Inferior parietal cortex (tissue), 1 donor: ENCODE data around the gene TEN1.

Experiments used
- DNase-seq: peaks from one replicate; pipeline ENCODE4 v3.0.0-alpha.2; 2016; ENCODE audit errors: extremely low spot score

The TEN1 gene

DNA sequence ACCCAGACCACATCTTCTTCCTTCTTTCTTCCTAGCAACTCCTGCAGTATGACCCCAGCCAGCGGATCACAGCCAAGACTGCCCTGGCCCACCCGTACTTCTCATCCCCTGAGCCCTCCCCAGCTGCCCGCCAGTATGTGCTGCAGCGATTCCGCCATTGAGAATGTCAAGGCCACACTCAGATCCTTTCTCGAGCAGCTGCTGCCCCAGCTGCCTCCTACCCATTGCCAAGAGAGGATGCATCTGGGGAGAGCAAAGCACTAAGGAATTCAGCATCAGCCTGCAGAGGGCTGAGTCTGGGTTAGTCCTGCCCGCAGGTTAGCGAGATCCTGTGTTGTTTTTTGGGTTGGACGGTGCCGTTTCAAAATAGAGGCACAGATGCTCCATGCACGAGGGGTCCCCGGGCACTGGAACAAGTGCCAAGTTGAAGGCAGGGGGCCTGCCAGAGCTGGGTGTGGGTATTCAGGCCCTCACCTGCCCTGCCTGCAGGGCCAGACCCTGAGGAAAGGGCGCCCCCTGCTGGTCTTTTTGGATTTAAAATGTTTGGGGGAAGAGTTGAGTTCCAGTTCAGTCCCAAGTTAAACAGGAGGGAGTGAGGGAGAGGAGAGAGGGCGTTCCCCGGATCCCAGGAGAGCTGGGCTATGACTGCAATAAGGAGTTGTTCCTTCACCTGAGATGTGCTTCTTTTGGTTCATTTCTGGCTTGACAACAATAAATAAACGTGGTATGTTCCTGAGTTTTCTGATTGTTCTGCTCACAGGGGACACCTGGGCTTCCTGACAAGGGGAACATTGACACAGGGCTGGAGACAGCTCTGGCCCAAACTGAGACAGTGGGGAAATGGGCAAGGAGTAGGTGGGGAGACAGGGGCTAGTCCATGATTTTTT lies 26.5 kb downstream of the TEN1 start:
- peak; percentile 84 for DNase-seq

DNA sequence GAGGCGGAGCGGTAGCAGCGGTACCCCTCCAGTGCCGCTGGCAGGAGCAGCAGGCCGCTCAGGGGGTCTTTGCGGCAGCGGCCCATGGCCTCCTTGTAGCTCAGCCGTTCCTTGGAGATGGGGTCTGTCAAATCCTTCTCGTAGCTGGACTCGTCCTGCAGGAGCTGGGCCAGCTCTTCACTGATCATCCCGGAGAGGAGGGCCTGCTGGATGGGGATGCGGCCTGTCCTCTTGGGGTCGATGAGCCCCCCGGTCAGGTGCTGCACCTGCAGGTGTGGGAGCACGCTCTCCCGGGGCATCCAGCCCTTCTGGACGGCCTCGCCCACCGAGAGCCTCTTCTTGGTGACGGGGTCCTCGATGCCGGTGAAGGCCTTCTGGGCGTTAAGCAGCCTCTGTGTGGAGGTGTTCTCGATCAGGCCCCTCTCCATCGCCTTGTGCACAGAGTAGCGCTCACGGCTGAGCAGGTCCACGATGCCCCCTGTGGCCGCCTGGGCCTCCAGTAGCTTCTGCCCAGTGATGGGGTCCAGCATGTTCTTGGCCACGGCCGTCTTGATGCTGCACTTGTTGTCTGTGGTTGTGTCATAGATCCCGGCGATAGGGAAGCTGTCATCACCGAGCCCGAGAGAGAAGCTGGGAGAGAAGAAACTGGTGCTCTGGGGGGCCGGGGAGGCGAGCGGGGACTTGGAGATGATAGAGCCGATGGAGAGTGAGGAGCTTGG lies 28.2 kb downstream of the TEN1 start:
- no peak for DNase-seq

DNA sequence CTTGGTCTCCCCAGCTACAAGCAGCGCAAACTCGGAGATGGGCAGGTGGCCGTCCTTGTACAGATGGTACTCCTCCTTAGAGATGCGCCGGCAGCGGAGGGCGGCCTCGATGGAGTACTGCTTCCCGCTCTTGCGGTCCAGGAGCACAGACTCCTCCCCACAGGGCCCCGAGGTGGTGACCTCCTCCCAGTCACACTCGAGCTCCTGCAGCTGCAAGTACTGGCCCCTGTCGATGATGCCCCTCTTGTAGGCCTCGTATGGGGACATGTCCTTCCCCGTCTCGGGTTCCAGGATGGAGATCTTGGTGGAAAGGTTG lies 28.8 kb downstream of the TEN1 start:
- no peak for DNase-seq

DNA sequence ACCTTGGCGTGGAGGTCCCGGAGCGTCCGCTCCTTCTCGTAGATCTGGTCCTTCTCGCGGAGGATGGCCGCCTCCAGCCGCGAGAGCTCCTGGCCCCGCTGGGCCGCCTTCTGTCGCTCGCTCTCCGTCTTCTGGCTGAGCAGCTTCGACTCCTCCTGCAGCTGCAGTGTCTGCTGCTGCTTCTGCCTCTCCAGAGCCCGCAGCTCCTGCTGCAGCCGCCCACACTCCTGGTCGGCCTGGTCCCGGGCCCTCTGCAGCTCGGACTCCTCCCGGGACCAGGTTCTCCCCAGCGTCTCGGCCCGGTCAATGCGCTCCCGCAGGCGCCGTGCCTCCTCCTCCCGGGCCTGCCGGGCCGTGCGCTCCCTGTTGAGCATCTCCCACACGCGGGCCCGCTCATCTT lies 29.2 kb downstream of the TEN1 start:
- DNase-seq = no peak

DNA sequence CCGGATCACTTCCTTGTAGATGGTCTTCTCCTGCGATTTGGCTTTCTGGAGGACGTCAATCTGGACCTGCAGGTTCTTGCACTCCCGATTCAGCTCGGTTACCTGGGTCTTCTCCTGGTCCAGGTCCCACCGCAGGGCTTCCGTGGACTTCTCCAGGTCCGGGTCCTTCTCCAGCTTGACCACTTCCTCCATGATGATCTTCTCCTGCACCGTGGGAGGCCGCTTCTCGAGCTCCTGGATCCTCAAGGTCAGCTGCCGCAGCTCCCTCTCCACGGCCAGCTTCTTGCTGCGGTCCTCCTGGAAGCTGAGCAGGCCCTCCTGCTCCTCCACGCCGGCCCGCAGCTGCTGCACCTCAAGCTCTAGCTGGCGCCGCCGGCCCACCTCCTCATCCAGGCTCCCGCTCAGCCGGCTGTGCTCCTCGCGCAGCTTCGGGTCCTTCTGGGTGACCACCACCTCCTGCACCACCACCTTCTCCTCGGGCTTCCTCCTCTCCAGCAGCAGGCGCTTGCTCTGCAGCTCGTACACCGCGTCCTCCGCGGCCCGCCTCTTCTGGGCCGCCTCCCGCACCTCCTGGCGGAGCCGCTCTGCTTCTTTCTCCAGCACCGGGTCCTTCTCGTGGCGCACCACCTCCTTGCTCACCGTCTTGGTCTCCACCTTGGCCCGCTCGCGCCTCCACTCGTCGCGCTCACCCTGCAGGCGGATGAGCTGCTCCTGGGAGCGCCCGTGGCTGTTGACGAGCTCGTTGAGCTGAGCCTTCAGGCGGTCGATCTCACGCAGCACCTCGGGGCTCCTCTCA lies 29.8 kb downstream of the TEN1 start:
- no peak for DNase-seq

DNA sequence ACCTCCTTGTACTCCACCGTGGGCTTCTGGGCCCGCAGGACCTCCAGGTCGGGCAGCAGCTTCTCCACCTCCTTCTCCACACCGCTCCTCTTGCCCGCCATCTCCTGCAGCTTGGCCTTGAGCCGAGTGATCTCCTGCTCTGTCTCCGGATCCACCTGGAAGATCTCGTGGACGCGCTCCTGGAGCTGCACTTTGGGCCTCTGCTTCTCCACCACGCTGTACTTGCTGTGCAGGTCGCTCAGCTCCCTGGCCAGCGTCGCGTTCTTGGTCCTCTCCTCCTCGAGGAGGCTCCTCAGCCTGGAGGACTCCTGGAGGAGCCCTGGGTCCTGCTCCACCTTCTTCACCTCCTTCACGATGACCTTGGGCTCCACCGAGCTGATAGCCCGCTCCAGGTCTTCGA lies 30.4 kb downstream of the TEN1 start:
- no peak for DNase-seq

DNA sequence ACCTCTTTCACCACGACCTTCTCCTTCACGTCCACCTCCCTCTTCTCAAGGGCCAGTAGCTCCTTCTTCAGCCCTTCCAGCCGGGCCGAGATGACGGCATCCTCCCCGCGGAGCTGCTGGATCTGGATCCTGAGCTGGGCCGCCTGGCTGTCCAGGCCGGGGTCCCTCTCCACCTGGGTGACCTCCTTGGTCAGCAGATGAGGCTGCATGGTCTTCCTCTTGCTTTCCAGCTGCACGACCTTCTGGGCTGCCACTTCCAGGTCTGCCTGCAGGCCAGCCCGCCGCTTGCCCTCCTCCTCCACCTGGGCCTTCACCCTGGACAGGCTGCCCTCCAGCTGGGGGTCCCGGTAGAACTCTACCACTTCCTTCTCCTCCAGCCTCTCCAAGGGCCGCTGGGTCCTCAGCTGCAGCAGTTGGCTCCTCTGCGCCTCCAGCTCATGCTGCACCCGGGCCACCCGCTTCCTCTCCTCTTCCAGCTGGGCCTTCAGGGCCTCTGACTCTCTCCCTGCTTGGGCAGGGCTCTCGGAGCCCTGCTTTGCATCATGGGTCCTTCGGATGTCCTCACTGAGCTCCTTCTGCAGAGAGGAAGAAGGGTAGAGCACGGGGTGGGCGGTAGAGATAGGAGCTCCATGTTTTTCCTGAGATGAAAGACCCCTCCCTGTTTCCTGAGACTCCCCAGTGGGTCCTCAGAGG lies 31.1 kb downstream of the TEN1 start:
- no peak for DNase-seq

DNA sequence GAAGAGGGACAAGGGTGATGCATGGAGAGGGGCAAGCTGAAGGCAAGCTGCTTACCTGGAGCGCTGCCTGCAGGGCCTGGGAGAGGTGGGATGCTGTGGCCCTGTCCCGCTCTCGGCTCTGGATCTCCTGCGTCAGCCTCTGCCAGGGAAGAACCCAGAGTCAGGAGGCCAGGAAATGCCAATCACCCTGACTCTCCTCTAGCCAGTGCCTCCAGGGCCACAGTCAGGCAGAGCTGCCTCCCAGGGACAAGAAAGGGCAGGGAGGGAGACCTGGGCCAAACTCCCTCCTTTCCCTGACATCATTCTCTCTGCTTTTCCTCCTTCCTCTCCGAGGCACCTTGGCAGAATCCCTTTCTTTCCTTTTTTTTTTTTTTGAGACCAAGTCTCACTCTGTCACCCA lies 32.9 kb downstream of the TEN1 start:
- DNase-seq = no peak

DNA sequence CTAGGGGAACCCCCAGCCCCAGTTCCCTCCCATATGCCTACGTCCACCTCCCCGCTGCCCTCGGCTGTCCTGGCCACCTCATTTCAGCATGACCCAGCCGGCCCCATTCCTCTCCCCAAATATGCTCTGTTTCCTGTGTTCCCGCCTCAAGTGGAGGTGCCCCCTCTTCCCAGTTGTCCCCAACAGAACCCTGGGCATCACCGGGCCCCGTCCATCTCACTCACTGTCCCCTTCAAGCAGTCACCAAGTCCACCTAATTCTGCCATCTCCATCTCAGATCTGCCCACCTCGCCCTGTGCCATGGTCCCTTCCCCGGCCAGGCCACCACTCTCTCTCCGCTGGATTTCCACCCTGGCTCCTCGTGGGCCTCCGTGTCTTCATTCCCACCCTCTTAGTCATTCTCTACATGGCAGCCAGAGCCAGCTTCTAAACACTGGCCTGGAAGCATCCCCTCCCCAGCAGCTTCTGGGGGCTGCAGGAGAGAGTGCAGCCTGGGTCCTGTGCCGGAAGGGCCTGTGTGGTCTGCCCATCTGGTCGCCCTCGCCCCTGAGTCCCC lies 34.4 kb downstream of the TEN1 start:
- DNase-seq = no peak

DNA sequence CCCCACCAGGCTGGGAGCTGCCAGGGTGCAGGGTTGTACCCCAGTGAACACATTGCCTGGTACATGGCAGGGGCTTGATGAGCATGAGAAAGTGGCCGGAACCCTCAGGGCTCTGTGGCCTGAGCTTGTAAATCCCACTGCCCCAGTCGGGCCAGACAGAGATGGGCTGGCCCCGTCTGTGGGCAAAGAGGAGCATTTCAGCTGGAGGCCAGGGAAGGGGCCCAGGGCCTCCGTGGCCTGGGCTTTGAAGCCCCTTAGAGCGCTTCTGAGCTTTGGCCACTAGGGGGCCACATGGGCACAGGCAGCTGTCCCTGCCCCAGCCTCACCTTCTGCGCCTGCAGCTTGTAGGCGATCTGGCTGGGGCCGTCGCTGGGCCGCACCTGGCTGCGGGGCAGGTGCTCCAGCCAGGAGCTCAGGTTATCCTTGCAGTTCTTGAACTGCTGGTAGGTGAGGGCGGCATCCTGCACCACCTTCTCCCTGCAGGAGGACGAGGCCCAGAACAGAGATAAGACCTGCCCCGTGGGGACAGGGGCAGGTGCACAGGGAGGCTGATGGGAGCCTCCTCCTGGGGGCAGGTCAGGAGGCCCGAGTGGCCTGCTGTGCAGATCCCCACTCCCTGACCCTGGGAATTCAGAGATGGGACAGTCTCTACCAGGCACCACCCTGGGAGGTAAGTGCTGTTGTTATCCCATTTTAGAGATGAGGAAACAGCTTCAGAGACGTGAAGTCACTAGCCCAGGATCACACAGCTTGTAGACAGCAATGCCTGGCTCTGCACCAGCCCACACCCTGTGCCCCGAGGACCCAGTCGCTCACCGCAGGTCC lies 35.3 kb downstream of the TEN1 start:
- peak; percentile 59 for DNase-seq

DNA sequence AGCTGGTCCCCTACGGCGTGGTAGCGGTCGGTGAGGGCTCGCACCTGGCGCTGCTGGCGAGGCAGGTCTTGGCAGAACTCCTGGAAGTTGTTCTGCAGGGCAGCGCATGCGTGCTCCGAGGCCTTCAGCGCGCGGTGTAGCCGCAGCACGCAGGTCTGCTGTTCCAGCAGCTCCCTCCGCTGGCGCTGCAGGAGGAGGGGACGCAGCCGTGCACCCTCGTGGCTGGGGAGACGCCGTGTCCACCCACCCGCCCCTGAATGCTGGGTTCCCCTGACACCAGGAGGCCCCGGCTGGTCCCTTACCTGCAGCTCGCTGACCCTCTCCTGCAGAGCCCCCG lies 35.9 kb downstream of the TEN1 start:
- no peak for DNase-seq

DNA sequence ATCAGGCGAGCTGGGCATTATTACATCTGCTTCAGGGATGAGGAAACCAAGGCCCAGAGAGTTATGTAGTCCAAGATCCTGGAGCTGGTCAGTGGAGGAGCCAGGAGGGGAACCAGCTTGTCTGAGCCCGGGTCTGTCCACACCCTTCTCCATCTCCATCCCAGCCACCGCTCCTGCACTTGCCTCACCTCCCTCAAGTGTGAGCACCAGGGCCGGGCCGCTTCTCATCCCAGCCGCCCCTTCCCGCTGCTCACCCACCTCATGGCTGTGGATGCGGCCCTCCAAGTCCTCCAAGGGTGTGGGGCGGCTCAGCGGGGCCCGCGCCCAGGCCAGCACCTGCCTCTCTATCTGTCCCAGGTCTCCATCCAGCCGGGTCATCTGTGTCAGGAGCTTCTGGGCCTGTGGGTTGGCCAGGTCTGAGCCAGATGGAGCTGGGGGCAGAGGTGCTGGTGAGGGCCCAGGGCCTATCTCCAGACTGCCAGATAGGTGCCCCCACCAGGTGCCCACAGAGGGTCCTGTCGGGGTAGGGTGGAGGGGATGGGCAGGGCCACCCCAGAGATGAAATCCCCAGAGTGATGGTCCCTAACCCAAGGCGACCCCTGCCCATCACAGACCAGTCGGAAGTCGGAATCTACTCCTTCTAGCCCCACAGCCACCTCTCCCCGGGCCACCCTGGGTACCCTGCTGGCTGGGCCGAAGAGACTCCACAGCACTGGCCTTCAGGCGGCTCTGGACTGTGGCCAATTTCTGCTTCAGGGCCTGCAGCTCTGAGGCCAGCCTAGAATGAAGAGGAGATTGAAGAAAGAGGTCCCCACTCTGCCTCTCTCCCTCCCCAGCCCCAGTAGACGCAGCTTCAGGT lies 38.7 kb downstream of the TEN1 start:
- DNase-seq = no peak

DNA sequence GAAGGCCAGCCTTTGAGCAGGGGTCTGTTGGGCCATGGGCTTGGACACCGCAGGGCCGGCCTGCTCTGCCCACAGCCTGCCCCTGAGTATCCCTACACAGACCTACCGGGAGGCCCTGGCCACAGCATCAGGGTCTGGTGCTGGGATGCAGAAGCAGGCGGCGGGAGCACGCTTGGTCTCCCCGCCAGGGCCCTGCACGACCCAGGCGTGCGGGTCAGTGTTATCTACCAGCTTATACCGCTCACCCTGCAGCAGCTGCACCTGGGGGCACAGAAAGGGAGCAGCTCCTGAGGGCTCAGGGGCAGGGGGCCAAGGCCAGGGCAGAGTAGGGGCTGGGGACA lies 39.3 kb downstream of the TEN1 start:
- DNase-seq = no peak

DNA sequence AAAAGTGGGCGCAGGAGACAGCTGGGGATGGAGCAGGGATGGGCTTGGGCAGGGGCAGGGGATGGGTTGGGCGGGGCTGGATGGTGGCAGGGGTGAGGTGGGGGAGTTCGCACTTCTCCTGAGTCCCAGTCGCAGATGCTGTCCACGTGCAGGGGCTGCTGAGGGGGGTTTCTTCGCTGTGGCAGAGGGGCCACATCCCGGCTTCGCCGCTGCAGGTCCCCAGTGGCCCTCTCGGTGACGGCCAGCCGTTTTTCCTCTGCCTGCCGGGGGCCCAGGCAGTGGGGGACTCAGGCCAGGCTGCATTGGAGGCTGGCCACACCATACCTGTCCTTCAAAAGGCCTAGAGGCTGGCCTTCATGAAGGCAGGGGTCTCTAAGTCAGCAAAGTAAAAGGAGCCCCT lies 39.8 kb downstream of the TEN1 start:
- DNase-seq = no peak

DNA sequence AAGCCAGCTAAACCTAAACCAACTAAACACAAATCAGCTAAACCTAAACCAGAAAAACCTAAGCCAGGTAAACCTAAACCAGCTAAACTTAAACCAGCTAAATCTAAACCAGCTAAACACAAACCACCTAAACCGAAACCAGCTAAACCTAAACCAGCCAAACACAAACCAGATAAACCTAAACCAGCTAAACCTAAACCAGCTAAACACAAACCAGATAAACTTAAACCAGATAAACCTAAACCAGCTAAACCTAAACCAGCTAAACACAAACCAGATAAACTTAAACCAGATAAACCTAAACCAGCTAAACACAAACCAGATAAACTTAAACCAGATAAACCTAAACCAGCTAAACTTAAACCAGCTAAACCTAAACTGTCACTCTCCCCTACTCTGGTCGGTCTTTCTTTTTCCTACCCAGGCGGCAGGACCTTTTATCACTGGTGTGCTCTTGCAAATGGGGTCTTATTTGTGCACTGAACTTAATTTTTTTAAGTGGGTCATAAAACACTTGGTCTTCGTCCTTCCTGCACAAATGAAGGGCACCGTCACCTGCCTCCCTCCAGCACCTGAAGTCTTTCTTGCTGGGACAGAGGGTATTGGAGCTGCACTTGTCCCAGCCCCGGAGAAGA lies 40.9 kb downstream of the TEN1 start:
- DNase-seq = no peak

DNA sequence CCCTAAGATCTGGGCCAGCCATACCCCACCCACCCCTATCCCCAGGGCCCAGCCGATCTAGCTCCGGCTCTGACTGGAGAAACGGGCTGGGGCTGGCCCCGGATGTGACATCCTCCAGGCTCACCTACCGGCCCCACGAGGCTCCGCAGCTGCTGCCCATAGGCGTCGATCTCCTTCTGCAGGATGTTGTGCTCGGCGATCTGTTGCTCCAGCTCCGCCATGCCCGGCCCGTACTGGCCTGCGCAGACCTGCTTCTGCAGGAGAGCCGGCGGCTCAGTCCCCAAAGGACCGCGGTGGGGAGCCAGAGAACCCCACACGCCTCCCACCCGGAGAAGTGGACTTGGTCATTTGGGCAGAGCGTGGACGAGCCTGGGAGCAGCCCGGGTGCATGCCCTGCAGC lies 43.2 kb downstream of the TEN1 start:
- no peak for DNase-seq

DNA sequence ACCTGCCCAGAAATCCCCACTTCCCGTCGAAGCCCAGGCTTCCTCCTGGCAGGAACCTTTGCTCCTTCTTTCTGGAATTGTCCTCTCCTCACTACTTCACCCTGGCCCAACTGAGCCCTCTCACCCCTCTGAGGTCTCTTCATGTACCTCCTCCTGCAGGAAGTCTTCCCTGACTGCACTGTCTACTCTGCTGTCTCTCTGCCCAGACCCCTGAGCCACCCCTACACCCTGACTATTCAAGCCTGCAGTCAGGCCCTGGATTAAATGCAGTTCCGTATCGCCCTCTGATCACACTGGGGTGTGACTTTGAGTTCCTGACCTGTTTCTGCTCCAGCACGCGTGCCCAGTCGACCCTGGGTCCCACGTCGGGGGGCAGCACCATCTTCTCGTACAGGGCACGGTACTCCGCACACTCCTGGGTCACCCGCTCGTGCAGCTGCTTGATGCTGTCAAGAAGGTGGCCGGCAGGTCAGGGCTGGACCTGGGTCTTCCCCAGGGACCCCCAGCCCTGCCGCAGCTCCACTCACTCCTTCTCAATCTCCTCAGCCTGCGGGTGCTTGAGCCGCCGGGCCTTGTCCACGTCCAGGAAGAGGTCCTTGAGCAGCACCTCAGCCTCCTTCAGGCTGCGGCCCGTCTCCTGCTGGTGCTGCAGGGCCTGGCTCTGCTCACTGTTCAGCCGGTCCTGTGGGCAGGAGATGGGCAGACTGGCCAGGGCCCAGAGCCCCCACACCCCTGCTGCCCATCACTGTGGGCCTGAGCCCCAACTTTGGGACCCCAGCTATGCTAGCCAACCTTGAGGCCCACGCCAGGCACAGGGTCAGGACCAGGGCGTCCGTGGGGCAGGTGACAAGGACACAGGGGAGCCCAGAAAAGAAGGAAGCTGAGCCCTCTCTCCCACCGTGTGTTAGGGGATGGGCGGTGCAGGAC lies 44.2 kb downstream of the TEN1 start:
- no peak for DNase-seq

DNA sequence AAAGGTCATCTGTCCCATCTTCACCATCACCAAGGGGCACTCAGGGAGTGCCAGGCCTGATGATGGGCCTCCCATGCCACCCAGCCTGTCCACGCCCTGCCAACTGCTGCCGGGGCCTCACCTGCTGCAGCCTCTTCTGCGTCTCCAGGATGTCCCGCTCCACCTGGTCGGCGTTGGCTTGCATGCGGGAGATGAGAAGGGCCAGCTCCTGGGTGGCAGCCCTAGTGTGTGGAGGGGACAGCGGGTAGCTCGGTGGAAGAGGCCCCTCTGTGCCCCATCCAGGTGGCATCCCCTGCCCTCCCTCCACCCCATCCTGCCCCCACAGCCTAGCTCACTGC lies 44.8 kb downstream of the TEN1 start:
- no peak for DNase-seq

DNA sequence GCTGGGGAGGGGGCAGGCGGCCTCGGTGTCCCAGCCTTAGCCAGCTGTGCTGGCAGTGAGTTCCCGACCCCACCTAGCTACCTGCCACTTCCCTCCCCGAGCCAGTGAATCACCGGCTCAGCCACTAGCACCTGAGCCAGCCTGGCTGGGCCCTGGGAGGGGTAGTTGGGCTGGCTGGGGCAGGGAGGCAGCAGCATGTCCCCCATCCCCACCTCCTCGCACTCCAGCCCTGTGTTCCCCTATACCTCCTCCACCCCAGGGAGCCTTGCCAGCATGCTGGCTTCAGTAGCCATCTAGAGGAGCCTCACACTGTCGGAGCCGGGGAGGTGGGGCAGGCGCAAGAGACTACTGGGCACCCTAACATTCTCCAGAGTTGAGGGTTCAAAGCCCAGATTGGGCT lies 45.3 kb downstream of the TEN1 start:
- DNase-seq = no peak
